ENCODE data around the gene SLC43A1.
A peak's percentile ranks its signal among the peaks of the same experiment; 100 is the strongest.
"Not testable (repeated sequence)": the region's sequence is repeated elsewhere in the genome, so short reads cannot be mapped to it uniquely, and the experiment has no call there.

Gene SLC43A1

GRCh38 chr11:57515332-57516060 lies at the start of gene SLC43A1:
Gene SLC43A1, minus strand, starts transcription at chr11:57515702. Its CDS starts 1,591 bp downstream, at chr11:57514111.
- no peak for FAIRE-seq

DNA sequence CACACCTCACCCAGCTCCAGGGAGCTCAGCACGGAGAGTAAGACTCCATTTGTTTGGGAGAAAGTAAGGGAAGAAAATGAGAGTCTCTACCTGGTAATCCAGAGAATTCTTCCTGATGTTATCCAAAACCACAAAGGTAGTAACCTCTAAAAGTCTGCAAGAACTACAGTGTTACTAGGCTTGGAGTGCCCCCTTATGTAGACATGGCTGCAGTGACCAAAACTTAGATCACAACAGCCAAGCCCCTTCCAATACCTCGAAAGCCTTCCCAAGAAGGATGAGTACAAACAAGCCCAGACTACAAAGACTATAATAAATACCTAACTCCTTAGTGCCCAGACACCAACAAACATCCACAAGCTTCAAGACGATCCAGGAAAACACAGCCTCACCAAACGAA lies 47.1 kb upstream of the SLC43A1 start:
- peak; percentile 90 for FAIRE-seq

- no peak for FAIRE-seq
These were observed 44.6 kb upstream of the SLC43A1 start for GRCh38 chr11:57560146-57560545.

GRCh38 chr11:57556041-57556440 lies 40.5 kb upstream of the SLC43A1 start:
- no peak for FAIRE-seq

DNA sequence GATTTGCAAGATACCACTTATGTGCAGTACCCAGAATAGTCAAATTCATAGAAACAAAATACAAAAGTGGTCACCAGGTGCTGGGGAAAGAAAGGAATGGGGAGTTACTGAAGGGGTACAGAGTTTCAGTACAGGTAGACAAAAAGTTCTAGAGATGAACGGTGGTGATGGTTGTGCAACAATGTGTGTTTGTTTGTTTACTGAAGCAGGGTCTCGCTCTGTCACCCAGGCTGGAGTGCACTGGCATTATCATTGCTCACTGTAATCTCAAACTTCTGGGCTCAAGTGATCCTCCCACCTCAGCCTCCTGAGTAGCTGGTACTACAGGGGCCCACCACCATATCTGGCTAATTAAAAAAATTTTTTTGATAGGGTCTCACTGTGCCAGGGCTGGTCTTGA lies 39.9 kb upstream of the SLC43A1 start:
- FAIRE-seq: no peak

DNA sequence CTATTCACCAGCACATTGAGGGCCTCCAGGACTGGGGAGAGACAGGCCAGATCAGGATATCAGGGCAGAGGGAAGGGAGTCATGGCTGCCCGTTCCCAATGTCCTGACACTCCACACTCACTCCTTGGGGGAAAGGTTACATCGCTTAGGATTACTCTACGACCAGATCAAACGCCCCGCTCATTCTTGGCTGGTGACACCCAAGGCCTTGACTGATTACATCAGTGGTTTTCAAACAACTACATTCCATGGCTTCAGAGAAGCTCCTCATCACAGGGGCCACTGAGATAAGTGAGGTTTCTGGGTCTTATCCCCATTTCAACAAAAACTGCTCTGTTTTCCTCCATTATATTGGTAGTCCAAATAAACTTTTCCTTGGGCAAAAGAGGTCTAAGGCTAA lies 37.0 kb upstream of the SLC43A1 start:
- no peak for FAIRE-seq

DNA sequence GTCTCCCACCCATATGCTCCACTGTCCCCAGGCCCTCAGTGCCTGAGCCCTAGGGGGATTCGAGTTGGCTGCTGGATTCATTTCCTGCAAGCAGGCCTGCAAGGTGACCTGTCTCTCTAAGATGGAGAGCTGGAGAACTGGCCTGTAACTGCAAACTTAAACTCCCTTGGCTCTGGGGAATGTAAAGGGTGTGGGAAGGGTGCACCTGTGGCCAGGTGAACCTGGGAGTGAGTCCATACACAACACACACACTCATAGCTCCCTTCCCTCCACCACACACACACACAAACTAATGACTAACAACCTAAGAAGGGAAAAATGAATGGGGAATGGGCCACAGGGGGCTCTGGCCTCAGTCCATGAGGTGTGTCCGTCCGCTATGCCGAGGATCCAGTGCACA lies 36.4 kb upstream of the SLC43A1 start:
- no peak for FAIRE-seq

GRCh38 chr11:57549983-57550382 lies 34.5 kb upstream of the SLC43A1 start:
- no peak for FAIRE-seq

- no peak for FAIRE-seq
These were observed 32.4 kb upstream of the SLC43A1 start for GRCh38 chr11:57547854-57548377.

DNA sequence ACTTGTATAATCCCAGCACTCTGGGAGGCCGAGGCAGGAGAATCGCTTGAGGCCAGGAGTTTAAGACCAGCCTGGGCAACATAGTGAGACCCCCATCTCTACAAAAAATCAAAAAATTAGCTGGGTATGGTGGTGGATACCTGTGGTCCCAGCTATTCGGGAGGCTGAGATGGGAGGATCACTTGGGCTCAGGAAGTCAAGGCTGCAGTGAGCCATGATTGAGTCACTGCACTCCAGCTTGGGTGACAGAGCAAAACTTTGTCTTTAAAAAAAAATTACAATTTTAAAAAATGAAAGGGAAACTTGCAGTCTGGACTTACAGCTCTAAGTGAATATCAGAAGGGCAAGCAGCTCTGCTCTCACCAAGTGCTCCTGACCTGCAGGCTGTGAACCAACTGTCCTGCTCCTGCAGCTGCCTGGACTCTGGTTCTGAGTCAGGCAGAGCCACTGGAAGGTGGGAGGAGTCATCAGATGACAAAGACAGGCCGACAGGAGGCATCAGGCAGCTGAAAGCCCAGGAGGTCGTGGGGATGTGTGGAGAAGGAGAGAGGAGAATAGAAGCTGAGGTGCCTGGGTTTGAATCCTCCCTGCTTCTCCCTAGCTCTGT lies 31.5 kb upstream of the SLC43A1 start:
- no peak for FAIRE-seq

DNA sequence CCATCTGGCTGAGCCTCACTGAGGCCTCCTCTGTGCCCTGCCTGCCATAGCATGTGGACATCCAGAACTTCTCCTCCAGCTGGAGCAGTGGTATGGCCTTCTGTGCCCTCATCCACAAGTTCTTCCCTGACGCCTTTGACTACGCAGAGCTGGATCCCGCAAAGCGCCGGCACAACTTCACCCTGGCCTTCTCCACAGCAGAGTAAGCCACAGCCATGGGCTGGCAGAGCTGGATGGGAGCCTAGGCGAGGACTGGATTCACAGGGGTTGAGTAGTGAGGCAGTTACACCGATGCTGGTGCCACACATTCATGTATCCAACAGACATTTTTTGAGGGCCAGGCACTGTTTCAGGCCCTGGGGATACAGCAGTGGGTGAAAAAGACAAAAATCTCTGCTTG lies 30.9 kb upstream of the SLC43A1 start:
- FAIRE-seq: no peak

- no peak for FAIRE-seq
These were observed 30.4 kb upstream of the SLC43A1 start for GRCh38 chr11:57545883-57546282.

DNA sequence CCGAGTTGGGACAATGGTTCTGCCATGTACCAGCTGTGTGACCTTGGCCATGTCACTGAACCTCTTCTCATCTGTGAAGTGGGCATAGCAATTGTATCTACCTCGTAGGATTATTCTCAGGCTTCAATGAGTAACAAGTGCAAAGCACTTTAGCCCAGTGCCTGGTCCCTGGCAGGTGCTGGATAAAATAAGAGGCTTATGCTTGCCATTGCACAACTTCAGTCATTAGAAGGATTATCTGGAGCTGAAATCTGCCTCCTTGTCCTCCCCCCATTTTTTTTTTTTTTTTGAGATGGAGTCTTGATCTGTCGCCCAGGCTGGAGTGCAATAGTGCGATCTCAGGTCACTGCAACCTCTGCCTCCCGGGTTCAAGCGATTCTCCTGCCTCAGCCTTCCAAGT lies 29.1 kb upstream of the SLC43A1 start:
- no peak for FAIRE-seq

- no peak for FAIRE-seq
These were observed 28.1 kb upstream of the SLC43A1 start for GRCh38 chr11:57543593-57543992.

DNA sequence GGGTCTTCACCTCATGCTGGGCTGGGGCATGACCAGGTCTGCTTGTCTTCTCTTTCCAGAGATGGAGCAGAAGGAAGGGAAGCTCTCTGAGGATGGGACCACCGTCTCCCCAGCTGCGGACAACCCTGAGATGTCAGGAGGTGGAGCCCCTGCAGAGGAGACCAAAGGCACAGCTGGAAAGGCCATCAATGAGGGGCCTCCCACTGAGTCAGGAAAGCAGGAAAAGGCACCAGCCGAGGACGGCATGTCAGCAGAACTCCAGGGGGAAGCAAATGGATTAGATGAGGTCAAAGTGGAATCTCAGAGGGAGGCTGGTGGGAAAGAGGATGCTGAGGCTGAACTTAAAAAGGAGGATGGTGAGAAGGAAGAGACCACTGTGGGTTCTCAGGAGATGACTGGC lies 27.1 kb upstream of the SLC43A1 start:
- no peak for FAIRE-seq

GRCh38 chr11:57541169-57541568 lies 25.7 kb upstream of the SLC43A1 start:
- no peak for FAIRE-seq

DNA sequence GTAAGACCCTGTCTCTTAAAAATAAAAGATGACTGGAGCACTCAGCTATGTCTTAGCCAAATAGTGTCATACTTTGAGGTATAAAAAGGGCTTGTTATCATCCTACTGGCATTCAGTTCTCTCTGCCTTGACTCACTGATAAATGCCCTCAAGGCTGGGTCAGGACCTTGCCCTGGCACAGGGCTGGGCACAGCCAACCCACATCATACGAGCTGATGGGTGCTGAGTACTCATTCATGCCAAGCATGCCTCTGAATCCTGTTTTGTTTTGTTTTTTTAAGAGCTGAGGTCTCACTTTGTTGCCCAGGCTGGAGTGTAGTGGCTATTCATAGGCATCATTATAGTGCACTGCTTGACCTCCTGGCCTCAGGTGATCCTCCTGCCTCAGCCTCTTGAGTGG lies 23.8 kb upstream of the SLC43A1 start:
- FAIRE-seq: no peak

DNA sequence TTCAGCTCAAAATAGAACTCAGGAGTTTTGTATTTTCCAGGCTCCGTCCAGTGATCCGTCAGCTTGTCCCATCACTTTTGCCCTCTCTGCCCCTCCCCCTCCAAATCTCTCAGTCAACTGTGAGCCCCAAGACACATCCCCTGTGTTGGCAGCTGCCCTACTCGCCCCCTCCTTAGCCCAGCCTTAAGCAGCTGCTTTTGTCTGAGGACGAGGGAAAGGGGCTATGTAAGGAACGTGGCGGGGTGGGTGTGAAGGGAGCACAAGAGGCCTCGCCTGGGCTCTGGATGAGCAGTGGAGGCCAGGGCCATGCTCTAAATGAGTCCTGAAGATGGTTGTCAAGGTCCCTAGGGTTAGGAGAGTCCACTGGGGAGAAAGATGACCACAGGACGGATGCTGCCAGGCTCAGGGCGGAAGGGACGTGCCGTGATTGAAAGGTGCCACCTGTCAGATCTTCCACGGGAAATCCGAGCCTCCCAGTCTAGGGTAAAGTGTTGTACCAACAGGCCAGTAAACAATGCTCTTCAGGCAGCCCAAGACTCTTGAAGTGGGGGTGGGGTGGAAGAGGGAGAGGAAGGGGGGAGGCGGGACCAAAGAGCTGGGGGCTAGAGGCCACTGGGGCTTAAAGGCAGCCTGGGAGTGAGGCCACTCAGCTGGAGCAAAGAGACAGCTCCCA lies 21.6 kb upstream of the SLC43A1 start, which contains the start of gene SMTNL1:
TSS of gene SMTNL1 (plus strand) at position 649 of the 673 bp plus-strand sequence. CDS start 5,048 bp downstream, outside the sequence.
- no peak for FAIRE-seq

DNA sequence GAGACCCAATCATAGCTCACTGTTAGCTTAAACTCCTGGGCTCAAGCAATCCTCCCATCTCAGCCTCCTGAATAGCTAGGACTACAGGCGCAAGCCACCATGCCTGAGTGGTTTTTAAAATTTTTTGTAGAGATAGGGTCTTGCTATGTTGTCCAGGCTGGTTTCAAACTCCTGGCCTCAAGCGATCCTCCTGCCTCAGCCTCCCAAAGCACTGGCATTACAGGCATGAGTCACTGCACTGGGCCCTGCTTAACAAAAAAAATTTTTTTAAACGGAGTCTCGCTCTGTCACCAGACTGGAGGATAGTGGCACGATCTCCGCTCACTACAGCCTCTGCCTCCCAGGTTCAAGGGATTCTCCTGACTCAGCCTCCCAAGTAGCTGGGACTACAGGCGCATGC lies 18.9 kb upstream of the SLC43A1 start:
- not testable (repeated sequence) for FAIRE-seq

DNA sequence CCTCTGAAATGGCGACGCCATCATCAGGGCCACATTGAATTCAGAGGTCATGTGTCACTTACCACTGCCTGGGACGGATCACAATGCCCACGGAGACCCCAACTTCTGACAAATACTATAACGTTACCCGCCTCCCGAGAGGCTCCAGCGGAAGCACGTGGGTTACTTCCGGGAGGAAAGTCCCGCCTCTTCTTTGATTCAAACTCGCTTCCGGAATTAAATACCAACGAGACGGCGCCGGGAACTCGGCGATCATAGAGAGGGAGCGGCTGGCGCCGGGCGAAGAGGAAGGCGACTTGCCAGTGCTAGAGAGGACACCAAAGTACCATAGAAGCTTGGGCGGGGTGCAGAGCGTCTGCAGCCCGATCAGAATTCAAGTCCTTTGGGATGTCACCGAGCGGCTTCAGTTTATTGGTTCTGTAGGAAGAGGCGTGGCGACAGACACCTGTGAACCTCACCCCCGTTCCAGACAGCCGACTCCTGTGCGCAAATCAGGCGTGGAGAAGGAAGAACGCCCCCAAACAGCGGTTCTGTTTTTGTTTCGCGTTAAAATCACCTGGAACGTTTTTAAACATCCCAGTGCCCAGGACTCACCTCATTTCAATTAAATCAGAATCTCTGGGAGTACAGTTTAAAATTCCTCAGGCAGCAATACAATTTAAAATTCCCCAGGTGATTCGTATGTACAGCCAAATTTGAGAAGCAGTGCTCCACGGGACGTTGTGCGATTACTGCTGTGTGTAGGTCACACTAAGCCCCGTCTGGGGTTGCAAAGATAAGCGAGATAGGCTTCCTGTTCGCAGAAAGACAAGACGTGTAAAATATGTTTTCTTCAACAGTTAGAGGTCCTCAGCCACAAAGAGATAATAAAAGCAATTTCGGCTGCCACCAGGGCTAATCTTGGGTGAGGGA lies 15.3 kb upstream of the SLC43A1 start, which contains the start of gene TIMM10:
TSS of gene TIMM10 (minus strand) at position 159 of the 912 bp plus-strand sequence. CDS start 565 bp downstream, outside the sequence.
- peak; percentile 99 for FAIRE-seq

- no peak for FAIRE-seq
These were observed 14.7 kb upstream of the SLC43A1 start for GRCh38 chr11:57530215-57530595.

DNA sequence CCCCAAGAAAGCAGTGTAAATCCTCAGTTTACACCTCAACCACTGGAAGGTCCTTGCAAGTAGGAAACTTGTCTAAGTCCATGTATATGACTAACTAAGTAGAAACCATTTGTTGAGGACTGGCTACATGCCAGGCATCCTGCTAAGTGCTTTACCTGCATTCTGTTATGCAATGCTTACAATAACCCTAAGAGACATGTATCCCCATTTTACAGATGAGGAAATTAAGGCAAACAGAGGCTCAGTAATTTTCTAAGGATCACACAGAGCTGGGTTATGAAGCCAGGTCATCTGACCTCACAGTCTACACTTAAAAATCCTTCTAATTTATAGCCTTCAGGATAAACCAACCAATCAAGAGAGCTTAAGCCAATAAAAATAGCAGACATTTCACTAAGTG lies 13.5 kb upstream of the SLC43A1 start:
- no peak for FAIRE-seq
